Measurements from ENCODE around the gene LETM1.

LETM1 gene

GRCh38 chr4:1801286-1801958 lies 54.5 kb downstream of the LETM1 start:
- Mint-ChIP-seq H3K36me3 (ENCODE audit: low read depth) (peaks cover 3% of the 10 kb centered on the region), H3K9me3 (no peaks in the 10 kb centered on the region), H3K27ac (no peak overlapping the region), H3K4me3 (no peak overlapping the region), H3K4me1 (no peaks in the 10 kb centered on the region), H3K27me3 (ENCODE audit: low read depth) (peaks cover 20% of the 10 kb centered on the region)
- no peak for TF ChIP-seq CTCF (IDR thresholded peaks at IDR 0.05; ENCODE audit: unreplicated experiment in 3 of 3)

GRCh38 chr4:1800805-1801204 lies 55.2 kb downstream of the LETM1 start:
- H3K9me3 Mint-ChIP-seq = no peaks in the 10 kb centered on the region
- no peak overlapping the region for H3K4me3 Mint-ChIP-seq
- no peaks in the 10 kb centered on the region for H3K4me1 Mint-ChIP-seq
- H3K27me3 Mint-ChIP-seq (ENCODE audit: low read depth) = peaks cover 26% of the 10 kb centered on the region
- peaks cover 3% of the 10 kb centered on the region for H3K36me3 Mint-ChIP-seq (ENCODE audit: low read depth)
- no peak overlapping the region for H3K27ac Mint-ChIP-seq
- no peak for TF ChIP-seq CTCF (IDR thresholded peaks at IDR 0.05; ENCODE audit: unreplicated experiment in 3 of 3)

GRCh38 chr4:1799387-1800375 lies 56.3 kb downstream of the LETM1 start:
- Mint-ChIP-seq H3K27me3 (ENCODE audit: low read depth) (peaks cover 32% of the 10 kb centered on the region), H3K4me3 (no peak overlapping the region), H3K4me1 (no peaks in the 10 kb centered on the region), H3K9me3 (no peaks in the 10 kb centered on the region), H3K36me3 (ENCODE audit: low read depth) (peaks cover 3% of the 10 kb centered on the region), H3K27ac (no peak overlapping the region)
- no peak for TF ChIP-seq CTCF (IDR thresholded peaks at IDR 0.05; ENCODE audit: unreplicated experiment in 3 of 3)

GRCh38 chr4:1798580-1799386 lies 57.2 kb downstream of the LETM1 start:
- Mint-ChIP-seq H3K4me3 (peak overlapping the region in 1 of 3 experiments; percentile 37), H3K27me3 (ENCODE audit: low read depth) (peaks cover 37% of the 10 kb centered on the region), H3K27ac (peak overlapping the region in 1 of 3 experiments; percentile 79), H3K4me1 (no peaks in the 10 kb centered on the region), H3K36me3 (ENCODE audit: low read depth) (peaks cover 3% of the 10 kb centered on the region), H3K9me3 (no peaks in the 10 kb centered on the region)
- no peak for TF ChIP-seq CTCF (IDR thresholded peaks at IDR 0.05; ENCODE audit: unreplicated experiment in 3 of 3)

- Mint-ChIP-seq H3K27me3 (ENCODE audit: low read depth) (peaks cover 37% of the 10 kb centered on the region), H3K4me1 (no peaks in the 10 kb centered on the region), H3K4me3 (no peak overlapping the region), H3K9me3 (no peaks in the 10 kb centered on the region), H3K36me3 (ENCODE audit: low read depth) (peaks cover 3% of the 10 kb centered on the region), H3K27ac (peak overlapping the region in 1 of 3 experiments; percentile 79)
- TF ChIP-seq CTCF (IDR thresholded peaks at IDR 0.05; ENCODE audit: unreplicated experiment in 3 of 3) = no peak
Observed at GRCh38 chr4:1797861-1798579, 57.9 kb downstream of the LETM1 start.

Data from nephron (organoid).